IPS DF 6.9 (cell line): Measurements from ENCODE around the gene TMEM169.

Source experiments
- DNase-seq: peaks from one replicate; pipeline ENCODE4 v3.0.0-alpha.2; 2013; ENCODE audit warnings: low read depth, low spot score
- H3K27ac ChIP-seq: one replicate; pipeline ENCODE4 v1.5.1; 2013; ENCODE audit warnings: low read length, control low read depth
- H3K27me3 ChIP-seq: 2 replicates; pipeline ENCODE4 v1.6.1; 2013; ENCODE audit warnings: mild to moderate bottlenecking, low read length; ENCODE audit not compliant: control insufficient read depth, insufficient read depth
- H3K36me3 ChIP-seq: 2 replicates; pipeline ENCODE4 v1.6.1; 2013; ENCODE audit warnings: low read length; ENCODE audit not compliant: control insufficient read depth, insufficient read depth
- H3K4me1 ChIP-seq: 2 replicates; pipeline ENCODE4 v1.6.1; 2013; ENCODE audit warnings: low read length; ENCODE audit not compliant: control insufficient read depth, insufficient read depth
- H3K4me3 ChIP-seq: 2 replicates; pipeline ENCODE4 v1.5.1; 2013; ENCODE audit warnings: mild to moderate bottlenecking, low read length
- H3K9me3 ChIP-seq: 2 replicates; pipeline ENCODE4 v1.6.1; 2013; ENCODE audit warnings: low read length, inconsistent platforms; ENCODE audit not compliant: control insufficient read depth, insufficient read depth
- WGBS: extraction: QIAGEN DNeasy Blood & Tissue Kit; methylation state at CpG from one replicate; pipeline ENCODE4 v1.1.7; 2013; ENCODE audit warnings: mixed read lengths, missing lambda C conversion rate; ENCODE audit not compliant: insufficient read length, insufficient coverage; 5-methylcytosine and 5-hydroxymethylcytosine counted together

TMEM169 gene

DNA sequence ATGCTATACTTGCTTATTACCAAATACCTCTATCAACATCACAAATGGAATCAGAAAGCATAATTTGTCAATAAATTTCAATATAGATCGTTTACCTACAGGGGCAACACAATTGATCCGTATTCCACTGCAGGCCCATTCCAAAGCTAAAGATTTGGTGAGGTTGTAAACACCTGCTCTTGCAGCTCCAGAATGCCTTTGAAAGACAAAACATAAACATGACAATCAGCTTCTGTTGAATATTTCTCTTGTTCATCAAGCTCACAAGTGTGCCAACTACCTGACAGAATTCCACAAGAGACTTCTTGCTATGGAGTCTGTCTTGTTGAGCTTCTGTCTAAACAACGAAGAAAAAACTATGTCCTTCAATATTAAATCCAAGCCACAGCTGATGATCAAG, 30.4 kb upstream of the TMEM169 start:
- no peaks in the 10 kb centered on the region for H3K4me1 ChIP-seq
- H3K9me3 ChIP-seq: no peaks in the 10 kb centered on the region
- no peak for DNase-seq
- no peaks in the 10 kb centered on the region; the same call in 1 of the 2 replicates for H3K36me3 ChIP-seq
- no peak overlapping the region for H3K27ac ChIP-seq
- no peak overlapping the region for H3K4me3 ChIP-seq
- H3K27me3 ChIP-seq: no peaks in the 10 kb centered on the region
- WGBS: no CpG with 5 or more reads among the region's 3 CpGs

DNA sequence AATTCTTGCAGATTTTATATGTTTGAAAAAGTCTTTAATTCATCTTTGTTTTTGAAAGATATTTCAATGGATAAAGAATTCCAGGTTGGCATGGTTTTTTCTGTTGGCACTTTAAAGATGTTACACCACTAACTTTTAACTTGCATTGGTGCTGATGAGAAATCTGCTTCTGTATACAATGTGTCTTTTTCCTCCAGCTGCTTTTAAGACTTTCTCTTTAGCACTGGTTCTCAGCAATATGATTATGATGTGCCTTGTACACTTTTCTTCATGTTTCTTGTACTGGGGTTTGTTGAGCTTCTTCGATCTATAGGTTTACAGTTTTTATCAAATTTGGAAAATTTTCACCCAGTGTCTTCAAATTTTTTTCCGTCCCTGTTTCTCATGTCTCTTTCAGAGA, 29.3 kb upstream of the TMEM169 start:
- DNase-seq: no peak
- no CpG with 5 or more reads among the region's 2 CpGs for WGBS
- no peaks in the 10 kb centered on the region; the same call in 1 of the 2 replicates for H3K36me3 ChIP-seq

GRCh38 chr2:216055680-216056079, 26.0 kb upstream of the TMEM169 start:
- no peak for DNase-seq
- no CpG with 5 or more reads among the region's 4 CpGs for WGBS

More for the DNA sequence above, 29.3 kb upstream of the TMEM169 start:
- Histone ChIP-seq H3K9me3 (no peaks in the 10 kb centered on the region), H3K27ac (no peak overlapping the region), H3K4me1 (no peaks in the 10 kb centered on the region), H3K4me3 (no peak overlapping the region), H3K27me3 (no peaks in the 10 kb centered on the region)

DNA sequence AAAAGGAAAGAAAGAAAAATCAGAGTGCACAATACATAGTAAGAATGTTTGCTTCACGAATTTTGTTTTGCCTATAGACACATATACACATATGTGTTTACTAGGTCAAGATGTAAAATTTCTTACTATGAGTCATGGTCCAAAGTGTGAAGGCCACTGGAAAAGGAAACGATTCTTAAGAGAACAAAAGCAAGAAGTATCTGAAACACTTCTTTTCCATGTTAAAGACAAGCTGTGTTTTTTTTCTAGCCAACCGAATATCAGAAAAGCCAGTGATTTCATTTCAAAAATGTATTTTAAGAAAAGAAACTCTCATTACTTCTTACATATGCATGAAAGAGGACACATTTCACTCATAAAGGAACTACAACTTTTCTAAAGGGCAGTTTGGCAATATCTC, 25.0 kb upstream of the TMEM169 start:
- Histone ChIP-seq H3K27ac (no peak overlapping the region), H3K36me3 (no peaks in the 10 kb centered on the region; the same call in 1 of the 2 replicates), H3K9me3 (no peaks in the 10 kb centered on the region), H3K27me3 (no peaks in the 10 kb centered on the region), H3K4me3 (no peak overlapping the region), H3K4me1 (no peaks in the 10 kb centered on the region)
- no CpG with 5 or more reads among the region's 3 CpGs for WGBS
- no peak for DNase-seq

More at GRCh38 chr2:216055680-216056079, 26.0 kb upstream of the TMEM169 start:
- H3K27ac ChIP-seq: no peak overlapping the region
- H3K4me1 ChIP-seq: no peaks in the 10 kb centered on the region
- H3K9me3 ChIP-seq: no peaks in the 10 kb centered on the region
- no peak overlapping the region for H3K4me3 ChIP-seq
- H3K36me3 ChIP-seq: no peaks in the 10 kb centered on the region; the same call in 1 of the 2 replicates
- H3K27me3 ChIP-seq: no peaks in the 10 kb centered on the region

GRCh38 chr2:216057688-216058193, 24.0 kb upstream of the TMEM169 start:
- no peak overlapping the region for H3K27ac ChIP-seq
- no peak overlapping the region for H3K4me3 ChIP-seq
- H3K4me1 ChIP-seq: no peaks in the 10 kb centered on the region
- no CpG with 5 or more reads among the region's 7 CpGs for WGBS
- H3K9me3 ChIP-seq: no peaks in the 10 kb centered on the region
- H3K36me3 ChIP-seq: no peaks in the 10 kb centered on the region; the same call in 1 of the 2 replicates
- H3K27me3 ChIP-seq: no peaks in the 10 kb centered on the region
- no peak for DNase-seq

DNA sequence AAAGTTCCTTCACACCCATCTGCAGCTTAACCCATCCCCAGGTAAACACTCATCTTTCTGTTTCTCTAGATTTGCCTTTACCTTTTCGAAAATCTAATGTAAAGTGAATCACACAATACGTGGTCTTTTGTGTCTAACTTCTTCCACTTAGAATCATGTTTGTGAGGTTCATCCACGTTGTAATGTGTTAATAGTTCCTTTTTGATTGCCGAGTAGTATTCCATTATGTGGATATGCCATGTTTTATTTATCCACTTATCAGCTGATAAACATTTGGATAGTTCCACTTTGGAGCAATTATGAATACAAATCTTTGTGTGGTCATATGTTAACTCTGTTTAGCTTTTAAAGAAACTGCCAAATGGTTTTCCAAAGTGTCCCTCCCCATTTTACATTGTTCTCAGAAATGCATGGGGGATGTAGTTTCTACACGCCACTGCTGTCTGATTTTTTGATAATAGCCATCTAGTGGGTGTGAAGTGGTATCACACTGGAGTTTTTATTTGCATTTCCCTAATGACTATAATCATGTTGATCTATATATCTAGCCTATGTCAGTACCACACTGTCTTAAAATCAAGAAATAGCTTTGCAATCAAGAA, 22.4 kb upstream of the TMEM169 start:
- no peaks in the 10 kb centered on the region; the same call in 1 of the 2 replicates for H3K36me3 ChIP-seq
- H3K9me3 ChIP-seq: no peaks in the 10 kb centered on the region
- no peaks in the 10 kb centered on the region for H3K27me3 ChIP-seq
- no CpG with 5 or more reads among the region's 5 CpGs for WGBS
- H3K27ac ChIP-seq: no peak overlapping the region
- no peak for DNase-seq
- no peak overlapping the region for H3K4me3 ChIP-seq
- H3K4me1 ChIP-seq: no peaks in the 10 kb centered on the region

- Histone ChIP-seq H3K36me3 (no peaks in the 10 kb centered on the region; the same call in 1 of the 2 replicates), H3K4me3 (no peak overlapping the region), H3K4me1 (no peaks in the 10 kb centered on the region), H3K9me3 (no peaks in the 10 kb centered on the region), H3K27me3 (no peaks in the 10 kb centered on the region), H3K27ac (no peak overlapping the region)
- no peak for DNase-seq
- no CpG with 5 or more reads among the region's 2 CpGs for WGBS
These were observed 17.6 kb upstream of the TMEM169 start for GRCh38 chr2:216064014-216064630.

GRCh38 chr2:216064665-216065064, 17.1 kb upstream of the TMEM169 start:
- Histone ChIP-seq H3K27me3 (no peaks in the 10 kb centered on the region), H3K27ac (no peak overlapping the region), H3K36me3 (no peaks in the 10 kb centered on the region; the same call in 1 of the 2 replicates), H3K9me3 (no peaks in the 10 kb centered on the region), H3K4me3 (no peak overlapping the region), H3K4me1 (no peaks in the 10 kb centered on the region)
- WGBS: no CpG with 5 or more reads among the region's 1 CpG
- DNase-seq: no peak

DNA sequence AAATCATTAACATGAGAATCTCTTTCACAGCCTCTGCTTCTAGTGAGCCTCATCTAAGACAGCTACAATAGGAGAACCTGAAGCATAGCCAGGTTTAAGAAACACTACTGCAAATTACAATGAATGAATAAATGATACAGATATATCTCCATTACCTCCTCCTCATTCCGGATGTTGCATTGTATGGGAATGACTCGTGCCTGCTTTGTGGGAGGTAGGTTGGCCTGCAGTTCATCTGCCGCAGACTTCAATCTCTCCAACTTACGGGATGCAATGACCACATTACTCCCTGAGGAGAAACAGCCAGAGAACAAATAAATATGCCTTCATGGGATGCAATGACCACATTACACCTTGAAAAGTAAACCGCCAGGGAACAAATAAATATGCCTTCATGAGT, 15.5 kb upstream of the TMEM169 start:
- no peak for DNase-seq

DNA sequence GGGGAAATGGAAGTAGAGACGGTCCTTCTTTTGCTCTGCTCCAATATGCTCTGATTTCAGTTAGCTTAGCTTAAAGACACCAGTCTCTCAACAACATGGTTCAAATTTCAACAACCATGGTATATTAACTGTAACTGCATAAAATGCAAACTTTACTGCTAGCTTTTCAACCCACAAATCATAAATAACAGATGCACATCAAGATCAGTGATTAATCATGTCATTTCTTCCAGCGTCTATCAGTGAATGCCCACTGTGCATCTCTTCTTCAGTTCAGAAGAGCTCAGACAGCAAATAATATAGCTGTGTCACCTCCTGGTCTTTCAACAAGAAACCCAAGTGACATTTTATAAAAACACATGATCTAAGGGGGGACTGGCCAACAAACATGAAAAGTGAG, 12.7 kb upstream of the TMEM169 start:
- H3K36me3 ChIP-seq: no peaks in the 10 kb centered on the region; the same call in 1 of the 2 replicates

More for the DNA sequence above, 15.5 kb upstream of the TMEM169 start:
- no peak overlapping the region for H3K4me3 ChIP-seq
- WGBS: no CpG with 5 or more reads among the region's 5 CpGs
- no peaks in the 10 kb centered on the region; the same call in 1 of the 2 replicates for H3K36me3 ChIP-seq
- H3K27ac ChIP-seq: no peak overlapping the region
- no peaks in the 10 kb centered on the region for H3K9me3 ChIP-seq
- H3K27me3 ChIP-seq: no peaks in the 10 kb centered on the region
- H3K4me1 ChIP-seq: no peaks in the 10 kb centered on the region

More for the DNA sequence above, 12.7 kb upstream of the TMEM169 start:
- Histone ChIP-seq H3K4me1 (no peaks in the 10 kb centered on the region), H3K27ac (no peak overlapping the region), H3K9me3 (no peaks in the 10 kb centered on the region), H3K4me3 (no peak overlapping the region), H3K27me3 (no peaks in the 10 kb centered on the region)
- DNase-seq: no peak
- no CpG with 5 or more reads among the region's 2 CpGs for WGBS
